ENCODE results near the gene WFDC1.

Gene WFDC1

DNA sequence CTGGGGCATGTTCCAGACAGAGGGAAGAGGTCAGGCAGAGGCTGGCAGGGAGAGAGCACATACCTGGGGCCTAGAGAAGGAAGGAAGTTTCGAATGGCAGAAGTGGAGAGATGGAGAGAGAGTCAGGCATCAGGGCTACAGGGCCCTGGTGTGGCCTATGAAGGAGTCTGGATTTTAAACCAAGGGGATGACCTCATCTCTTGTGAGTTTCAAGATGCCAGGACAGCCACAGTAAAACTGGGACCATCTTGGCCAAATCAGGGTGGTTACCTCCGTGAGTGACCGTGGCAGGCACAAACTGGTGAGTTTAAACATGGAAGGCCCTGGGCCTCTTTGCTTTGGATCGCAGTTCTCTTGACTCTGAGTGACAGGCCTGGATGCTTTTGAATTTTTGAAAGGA, 66.1 kb downstream of the WFDC1 start:
- H3K9me3 Mint-ChIP-seq: no peaks in the 10 kb centered on the region
- peaks cover 16% of the 10 kb centered on the region for H3K4me1 Mint-ChIP-seq
- H3K27ac Mint-ChIP-seq: no peak overlapping the region
- TF ChIP-seq, protein P1, sequence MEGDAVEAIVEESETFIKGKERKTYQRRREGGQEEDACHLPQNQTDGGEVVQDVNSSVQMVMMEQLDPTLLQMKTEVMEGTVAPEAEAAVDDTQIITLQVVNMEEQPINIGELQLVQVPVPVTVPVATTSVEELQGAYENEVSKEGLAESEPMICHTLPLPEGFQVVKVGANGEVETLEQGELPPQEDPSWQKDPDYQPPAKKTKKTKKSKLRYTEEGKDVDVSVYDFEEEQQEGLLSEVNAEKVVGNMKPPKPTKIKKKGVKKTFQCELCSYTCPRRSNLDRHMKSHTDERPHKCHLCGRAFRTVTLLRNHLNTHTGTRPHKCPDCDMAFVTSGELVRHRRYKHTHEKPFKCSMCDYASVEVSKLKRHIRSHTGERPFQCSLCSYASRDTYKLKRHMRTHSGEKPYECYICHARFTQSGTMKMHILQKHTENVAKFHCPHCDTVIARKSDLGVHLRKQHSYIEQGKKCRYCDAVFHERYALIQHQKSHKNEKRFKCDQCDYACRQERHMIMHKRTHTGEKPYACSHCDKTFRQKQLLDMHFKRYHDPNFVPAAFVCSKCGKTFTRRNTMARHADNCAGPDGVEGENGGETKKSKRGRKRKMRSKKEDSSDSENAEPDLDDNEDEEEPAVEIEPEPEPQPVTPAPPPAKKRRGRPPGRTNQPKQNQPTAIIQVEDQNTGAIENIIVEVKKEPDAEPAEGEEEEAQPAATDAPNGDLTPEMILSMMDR (IDR thresholded peaks at IDR 0.05; ENCODE audit: unreplicated experiment in 3 of 3): no peak
- H3K4me3 Mint-ChIP-seq: no peak overlapping the region
- peaks cover 35% of the 10 kb centered on the region for H3K27me3 Mint-ChIP-seq (ENCODE audit: low read depth)
- no peaks in the 10 kb centered on the region for H3K36me3 Mint-ChIP-seq (ENCODE audit: low read depth)

DNA sequence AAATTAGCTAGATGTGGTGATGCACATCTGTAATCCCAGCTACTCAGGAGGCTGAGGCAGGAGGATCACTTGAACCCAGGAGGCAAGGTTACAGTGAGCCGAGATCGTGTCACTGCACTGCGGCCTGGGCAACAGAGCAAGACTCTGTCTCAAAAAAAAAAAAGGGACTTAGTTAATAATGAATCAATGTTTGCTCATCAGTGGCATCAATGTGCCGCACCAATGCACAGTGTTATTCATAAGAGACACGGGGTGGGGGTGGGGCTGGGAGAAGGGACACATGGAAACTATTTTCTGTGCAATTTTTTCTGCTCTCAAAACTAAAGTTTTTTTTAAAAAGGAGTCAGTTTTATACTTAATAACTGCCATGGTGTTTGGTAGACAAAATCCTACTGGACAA, 66.9 kb downstream of the WFDC1 start:
- Mint-ChIP-seq H3K27me3 (ENCODE audit: low read depth) (peaks cover 38% of the 10 kb centered on the region), H3K4me1 (peaks cover 16% of the 10 kb centered on the region)

DNA sequence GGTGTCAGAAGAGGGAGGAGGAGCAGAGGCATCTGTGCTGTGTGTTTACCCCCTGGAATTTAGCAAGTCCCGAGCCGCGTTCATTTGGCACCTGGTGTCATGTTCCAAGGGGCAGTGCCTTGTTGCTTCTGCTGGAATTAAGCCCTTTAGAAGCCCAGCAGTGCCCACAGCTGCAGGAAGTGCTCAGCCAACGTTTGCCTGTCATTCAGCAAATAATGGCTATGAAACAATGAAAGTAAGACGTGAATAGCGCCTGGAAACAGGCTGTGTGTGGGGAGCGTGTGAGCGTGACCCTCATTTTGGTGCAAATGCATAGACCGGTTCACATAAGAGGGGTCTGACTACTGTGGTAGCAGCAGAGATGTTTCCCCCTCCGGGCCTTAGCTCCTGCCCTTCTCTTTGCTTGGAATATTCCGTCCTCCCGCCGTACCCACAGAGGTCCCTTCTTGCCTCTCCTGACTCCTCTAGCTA, 67.8 kb downstream of the WFDC1 start:
- no peaks in the 10 kb centered on the region for H3K36me3 Mint-ChIP-seq (ENCODE audit: low read depth)
- H3K4me3 Mint-ChIP-seq: no peak overlapping the region
- no peaks in the 10 kb centered on the region for H3K9me3 Mint-ChIP-seq
- TF ChIP-seq, protein P1 (IDR thresholded peaks at IDR 0.05; ENCODE audit: unreplicated experiment in 3 of 3): no peak
- no peak overlapping the region for H3K27ac Mint-ChIP-seq
- H3K27me3 Mint-ChIP-seq (ENCODE audit: low read depth): peaks cover 46% of the 10 kb centered on the region
- peaks cover 16% of the 10 kb centered on the region for H3K4me1 Mint-ChIP-seq

More for the DNA sequence above, 66.9 kb downstream of the WFDC1 start:
- TF ChIP-seq, protein P1 (IDR thresholded peaks at IDR 0.05; ENCODE audit: unreplicated experiment in 3 of 3): no peak
- no peaks in the 10 kb centered on the region for H3K9me3 Mint-ChIP-seq
- H3K36me3 Mint-ChIP-seq (ENCODE audit: low read depth): no peaks in the 10 kb centered on the region
- no peak overlapping the region for H3K4me3 Mint-ChIP-seq
- no peak overlapping the region for H3K27ac Mint-ChIP-seq

DNA sequence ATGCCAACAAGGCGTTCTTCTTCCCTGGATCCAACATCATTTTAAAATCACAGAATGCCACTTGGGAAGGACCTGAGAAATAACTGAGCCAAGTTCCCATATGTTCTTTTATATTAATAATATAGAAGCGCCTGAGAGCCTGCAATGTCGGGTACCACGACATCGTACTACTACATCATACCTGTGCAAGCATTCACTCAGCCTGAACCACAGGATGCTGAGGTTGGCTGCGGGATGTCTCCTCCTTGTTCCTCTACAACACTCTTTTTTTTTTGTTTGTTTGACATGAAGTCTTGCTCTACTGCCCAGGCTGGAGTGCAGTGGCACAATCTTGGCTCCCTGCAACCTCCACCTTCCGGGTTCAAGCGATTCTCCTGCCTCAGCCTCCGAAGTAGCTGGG, 71.5 kb downstream of the WFDC1 start:
- TF ChIP-seq, protein P1 (IDR thresholded peaks at IDR 0.05; ENCODE audit: unreplicated experiment in 3 of 3): no peak
- Mint-ChIP-seq H3K4me3 (no peak overlapping the region), H3K9me3 (no peaks in the 10 kb centered on the region), H3K27me3 (ENCODE audit: low read depth) (peaks cover 67% of the 10 kb centered on the region), H3K4me1 (peaks cover 8% of the 10 kb centered on the region), H3K27ac (no peak overlapping the region), H3K36me3 (ENCODE audit: low read depth) (no peaks in the 10 kb centered on the region)

DNA sequence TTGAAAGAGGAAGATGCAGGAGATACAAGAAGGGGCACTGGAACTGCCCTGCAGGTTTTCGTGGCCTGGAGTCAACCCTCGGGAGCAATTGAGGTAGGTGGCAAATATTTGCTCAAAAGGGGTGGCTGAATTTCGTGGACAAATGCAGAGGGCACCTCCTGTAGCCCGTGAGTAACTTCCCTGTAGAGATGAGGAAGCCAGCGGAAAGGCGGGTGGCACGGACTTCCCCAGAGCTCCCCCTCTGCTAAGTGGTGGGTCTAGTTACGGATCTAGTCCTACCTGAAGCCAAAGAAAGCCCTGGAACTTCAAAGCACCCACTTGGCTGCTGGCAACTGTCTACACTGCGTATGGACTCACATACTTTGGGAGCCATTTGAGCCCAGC, 72.6 kb downstream of the WFDC1 start:
- H3K4me3 Mint-ChIP-seq: peak overlapping the region in 1 of 3 experiments; percentile 40
- H3K4me1 Mint-ChIP-seq: peaks cover 4% of the 10 kb centered on the region
- H3K9me3 Mint-ChIP-seq: no peaks in the 10 kb centered on the region
- H3K27me3 Mint-ChIP-seq (ENCODE audit: low read depth): peaks cover 71% of the 10 kb centered on the region
- H3K27ac Mint-ChIP-seq: no peak overlapping the region
- H3K36me3 Mint-ChIP-seq (ENCODE audit: low read depth): no peaks in the 10 kb centered on the region
- TF ChIP-seq, protein P1 (IDR thresholded peaks at IDR 0.05; ENCODE audit: unreplicated experiment in 3 of 3): no peak

DNA sequence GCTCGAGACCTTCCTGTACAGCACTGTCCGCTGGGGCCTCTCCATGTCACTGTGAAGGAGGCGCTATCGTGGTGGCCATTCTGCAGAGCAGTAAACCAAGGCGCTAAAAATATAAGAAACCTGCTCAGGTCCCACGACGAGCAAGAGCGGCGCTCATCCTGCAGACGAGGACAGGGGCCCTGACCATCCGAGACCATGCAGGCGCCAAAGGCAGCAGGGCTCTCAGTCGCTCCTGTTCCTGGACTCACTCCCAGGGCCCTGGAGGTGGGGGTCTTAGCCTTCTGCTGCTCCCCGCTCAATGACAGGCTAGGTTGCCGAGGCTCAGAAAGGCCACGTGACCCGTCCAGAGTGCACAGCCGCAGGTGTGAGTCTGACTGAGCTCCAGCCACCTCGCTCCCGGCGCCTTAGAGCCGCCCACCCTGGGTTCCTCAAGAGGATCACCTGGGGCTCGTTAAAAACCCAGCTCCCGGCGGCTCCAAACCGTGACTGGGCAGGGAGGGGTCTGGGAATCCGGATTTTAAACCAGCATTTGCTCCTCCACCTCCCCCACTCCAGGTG, 73.2 kb downstream of the WFDC1 start:
- Mint-ChIP-seq H3K4me1 (no peaks in the 10 kb centered on the region), H3K36me3 (ENCODE audit: low read depth) (no peaks in the 10 kb centered on the region), H3K9me3 (no peaks in the 10 kb centered on the region), H3K27ac (no peak overlapping the region), H3K27me3 (ENCODE audit: low read depth) (peaks cover 65% of the 10 kb centered on the region), H3K4me3 (peak overlapping the region in 1 of 3 experiments; percentile 29)
- TF ChIP-seq, protein P1 (IDR thresholded peaks at IDR 0.05; ENCODE audit: unreplicated experiment in 3 of 3): no peak

Data from nephron (organoid).